ENCODE data around the gene ZNF394.
"Not testable (repeated sequence)": the region's sequence is repeated elsewhere in the genome, so short reads cannot be mapped to it uniquely, and the experiment has no call there.

DNA sequence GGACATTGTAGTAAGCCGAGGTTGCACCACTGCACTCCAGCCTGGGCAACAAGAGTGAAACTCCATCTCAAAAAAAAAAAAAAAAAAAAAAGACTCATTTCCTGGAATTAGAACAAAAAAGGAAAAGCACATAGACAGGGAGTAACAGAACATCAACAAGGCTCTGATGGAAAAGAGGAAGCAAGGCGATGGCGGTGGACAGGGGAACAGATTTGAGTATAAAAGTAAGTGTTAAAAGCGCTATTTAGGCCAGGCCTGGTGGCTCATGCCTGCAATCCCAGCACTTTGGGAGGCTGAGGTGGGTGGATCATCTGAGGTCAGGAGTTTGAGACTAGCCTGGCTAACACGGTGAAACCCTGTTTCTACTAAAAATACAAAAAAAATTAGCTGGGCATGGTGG lies 45.2 kb upstream of the ZNF394 start:
- not testable (repeated sequence) for TF ChIP-seq EP300, POLR2AphosphoS5, POLR2A (IDR thresholded peaks at IDR 0.05)
- TF ChIP-seq, protein P1, sequence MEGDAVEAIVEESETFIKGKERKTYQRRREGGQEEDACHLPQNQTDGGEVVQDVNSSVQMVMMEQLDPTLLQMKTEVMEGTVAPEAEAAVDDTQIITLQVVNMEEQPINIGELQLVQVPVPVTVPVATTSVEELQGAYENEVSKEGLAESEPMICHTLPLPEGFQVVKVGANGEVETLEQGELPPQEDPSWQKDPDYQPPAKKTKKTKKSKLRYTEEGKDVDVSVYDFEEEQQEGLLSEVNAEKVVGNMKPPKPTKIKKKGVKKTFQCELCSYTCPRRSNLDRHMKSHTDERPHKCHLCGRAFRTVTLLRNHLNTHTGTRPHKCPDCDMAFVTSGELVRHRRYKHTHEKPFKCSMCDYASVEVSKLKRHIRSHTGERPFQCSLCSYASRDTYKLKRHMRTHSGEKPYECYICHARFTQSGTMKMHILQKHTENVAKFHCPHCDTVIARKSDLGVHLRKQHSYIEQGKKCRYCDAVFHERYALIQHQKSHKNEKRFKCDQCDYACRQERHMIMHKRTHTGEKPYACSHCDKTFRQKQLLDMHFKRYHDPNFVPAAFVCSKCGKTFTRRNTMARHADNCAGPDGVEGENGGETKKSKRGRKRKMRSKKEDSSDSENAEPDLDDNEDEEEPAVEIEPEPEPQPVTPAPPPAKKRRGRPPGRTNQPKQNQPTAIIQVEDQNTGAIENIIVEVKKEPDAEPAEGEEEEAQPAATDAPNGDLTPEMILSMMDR (IDR thresholded peaks at IDR 0.05) = not testable (repeated sequence)

Data from upper lobe of left lung (tissue), 4 donors.